OCI-LY3 (cell line): ENCODE data around the gene CDNF.

Experiments used
- EZH2phosphoT487 ChIP-seq: fragments of 200-600 bp; shearing (Covaris generic); IDR thresholded peaks from 2 replicates; pipeline ENCODE4 v1.6.1; 2018; ENCODE audit warnings: antibody characterized with exemption, mixed run types, low read depth
- TF ChIP-seq, protein P1 (sequence below): fragments of 200-600, 300-600 bp; sonication (generic); IDR thresholded peaks from 2 replicates; pipeline ENCODE4 v1.5.1; 2014; ENCODE audit warnings: antibody characterized with exemption, low read length, low read depth

GRCh38 chr10:14772399-14772798, 65.4 kb downstream of the CDNF start:
- TF ChIP-seq, protein P1, sequence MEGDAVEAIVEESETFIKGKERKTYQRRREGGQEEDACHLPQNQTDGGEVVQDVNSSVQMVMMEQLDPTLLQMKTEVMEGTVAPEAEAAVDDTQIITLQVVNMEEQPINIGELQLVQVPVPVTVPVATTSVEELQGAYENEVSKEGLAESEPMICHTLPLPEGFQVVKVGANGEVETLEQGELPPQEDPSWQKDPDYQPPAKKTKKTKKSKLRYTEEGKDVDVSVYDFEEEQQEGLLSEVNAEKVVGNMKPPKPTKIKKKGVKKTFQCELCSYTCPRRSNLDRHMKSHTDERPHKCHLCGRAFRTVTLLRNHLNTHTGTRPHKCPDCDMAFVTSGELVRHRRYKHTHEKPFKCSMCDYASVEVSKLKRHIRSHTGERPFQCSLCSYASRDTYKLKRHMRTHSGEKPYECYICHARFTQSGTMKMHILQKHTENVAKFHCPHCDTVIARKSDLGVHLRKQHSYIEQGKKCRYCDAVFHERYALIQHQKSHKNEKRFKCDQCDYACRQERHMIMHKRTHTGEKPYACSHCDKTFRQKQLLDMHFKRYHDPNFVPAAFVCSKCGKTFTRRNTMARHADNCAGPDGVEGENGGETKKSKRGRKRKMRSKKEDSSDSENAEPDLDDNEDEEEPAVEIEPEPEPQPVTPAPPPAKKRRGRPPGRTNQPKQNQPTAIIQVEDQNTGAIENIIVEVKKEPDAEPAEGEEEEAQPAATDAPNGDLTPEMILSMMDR, result no peak
- TF ChIP-seq EZH2phosphoT487, result no peak
